Measurements from ENCODE around the gene NKAIN2.
"Not testable (repeated sequence)": the region's sequence is repeated elsewhere in the genome, so short reads cannot be mapped to it uniquely, and the experiment has no call there.

NKAIN2 gene

GRCh38 chr6:124389127-124389526 is 585.5 kb downstream of the NKAIN2 start:
- POLR2A ChIA-PET (ENCODE audit: low non-redundant PET): no interaction called here
- CTCF ChIA-PET: interaction anchor here (0.7 kb wide), 1 partner anchor 591 kb away, joined by 3 read pairs; no protein-coding TSS in a partner anchor

GRCh38 chr6:124393536-124393935 is 589.9 kb downstream of the NKAIN2 start:
- TF ChIP-seq CTCF (conservative IDR thresholded peaks at IDR 0.05; ENCODE audit: low read depth): no peak
- POLR2A ChIA-PET (ENCODE audit: low non-redundant PET): no interaction called here
- CTCF ChIA-PET: interaction anchor here (0.6 kb wide), 1 partner anchor 272 kb away, joined by 3 read pairs; no protein-coding TSS in a partner anchor
- no peak for DNase-seq (ENCODE audit: low spot score)
- H3K27ac ChIP-seq: no peak overlapping the region

More at GRCh38 chr6:124389127-124389526, 585.5 kb downstream of the NKAIN2 start:
- H3K27ac ChIP-seq: no peak overlapping the region
- DNase-seq (ENCODE audit: low spot score): no peak
- no peak for TF ChIP-seq CTCF (conservative IDR thresholded peaks at IDR 0.05; ENCODE audit: low read depth)

- DNase-seq (ENCODE audit: low spot score): no peak
- no peak overlapping the region for H3K27ac ChIP-seq
- TF ChIP-seq CTCF (conservative IDR thresholded peaks at IDR 0.05; ENCODE audit: low read depth): no peak
- ChIA-PET CTCF (no interaction called here), POLR2A (ENCODE audit: low non-redundant PET) (no interaction called here)
Measured at GRCh38 chr6:124396361-124396760, 592.7 kb downstream of the NKAIN2 start.

- ChIA-PET CTCF (no interaction called here), POLR2A (ENCODE audit: low non-redundant PET) (no interaction called here)
- no peak overlapping the region for H3K27ac ChIP-seq
- no peak; the same call in 1 of the 2 replicates for TF ChIP-seq CTCF (conservative IDR thresholded peaks at IDR 0.05; ENCODE audit: low read depth)
- no peak for DNase-seq (ENCODE audit: low spot score)
Measured at GRCh38 chr6:124400261-124400999, 596.8 kb downstream of the NKAIN2 start.

GRCh38 chr6:124410425-124410824 is 606.8 kb downstream of the NKAIN2 start:
- CTCF ChIA-PET; POLR2A ChIA-PET (ENCODE audit: low non-redundant PET); DNase-seq (ENCODE audit: low spot score); H3K27ac ChIP-seq: not testable (repeated sequence)

- H3K27ac ChIP-seq; DNase-seq (ENCODE audit: low spot score); POLR2A ChIA-PET (ENCODE audit: low non-redundant PET): not testable (repeated sequence)
- CTCF ChIA-PET: interaction anchor here (0.6 kb wide), 1 partner anchor 119 kb away, joined by 3 read pairs; no protein-coding TSS in a partner anchor
Measured at GRCh38 chr6:124412657-124413056, 609.0 kb downstream of the NKAIN2 start.

- ChIA-PET CTCF (interaction anchor here (0.6 kb wide), 1 partner anchor 416 kb away, joined by 6 read pairs; no protein-coding TSS in a partner anchor), POLR2A (ENCODE audit: low non-redundant PET) (no interaction called here)
- no peak for DNase-seq (ENCODE audit: low spot score)
- no peak for TF ChIP-seq CTCF (conservative IDR thresholded peaks at IDR 0.05; ENCODE audit: low read depth)
- no peak overlapping the region for H3K27ac ChIP-seq
Measured at GRCh38 chr6:124420116-124420840, 616.6 kb downstream of the NKAIN2 start.

All from RWPE1 (cell line).